ENCODE results near the gene SIRT5.
A peak's percentile ranks its signal among the peaks of the same experiment; 100 is the strongest.

SIRT5 gene

DNA sequence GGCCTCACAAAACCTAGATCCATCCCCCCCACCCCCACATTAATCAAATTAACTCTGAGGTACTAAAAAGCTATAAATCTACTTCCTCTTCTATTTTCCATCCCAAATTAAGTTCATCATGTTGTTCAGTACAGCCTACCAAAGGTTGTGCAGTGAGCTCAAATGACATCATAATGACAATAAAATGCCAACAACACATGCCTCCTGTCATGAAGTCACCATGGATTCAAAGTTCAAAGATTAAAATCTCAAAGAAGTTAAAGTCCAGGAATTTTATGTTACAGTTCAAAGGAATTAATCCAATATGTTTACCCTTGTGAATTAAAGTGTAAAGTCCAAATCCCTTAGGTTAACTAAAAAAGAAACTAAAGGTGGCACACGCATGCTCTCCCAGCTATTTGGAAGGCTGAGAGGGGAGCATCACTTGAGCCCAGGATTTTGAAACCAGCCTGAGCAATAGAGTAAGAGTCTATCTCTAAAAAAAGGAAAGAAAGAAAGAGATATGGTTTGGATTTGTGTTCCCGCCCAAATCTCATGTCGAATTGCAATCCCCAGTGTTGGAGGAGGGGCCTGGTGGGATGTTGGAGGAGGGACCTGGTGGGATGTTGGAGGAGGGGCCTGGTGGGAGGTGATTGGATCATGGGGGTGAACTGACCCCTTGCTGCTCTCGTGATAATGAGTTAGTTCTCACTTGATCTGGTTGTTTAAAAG is 25.7 kb upstream of the SIRT5 start:
- no peak for DNase-seq (ENCODE audit: low read depth, low spot score)
- TF ChIP-seq, protein P1, sequence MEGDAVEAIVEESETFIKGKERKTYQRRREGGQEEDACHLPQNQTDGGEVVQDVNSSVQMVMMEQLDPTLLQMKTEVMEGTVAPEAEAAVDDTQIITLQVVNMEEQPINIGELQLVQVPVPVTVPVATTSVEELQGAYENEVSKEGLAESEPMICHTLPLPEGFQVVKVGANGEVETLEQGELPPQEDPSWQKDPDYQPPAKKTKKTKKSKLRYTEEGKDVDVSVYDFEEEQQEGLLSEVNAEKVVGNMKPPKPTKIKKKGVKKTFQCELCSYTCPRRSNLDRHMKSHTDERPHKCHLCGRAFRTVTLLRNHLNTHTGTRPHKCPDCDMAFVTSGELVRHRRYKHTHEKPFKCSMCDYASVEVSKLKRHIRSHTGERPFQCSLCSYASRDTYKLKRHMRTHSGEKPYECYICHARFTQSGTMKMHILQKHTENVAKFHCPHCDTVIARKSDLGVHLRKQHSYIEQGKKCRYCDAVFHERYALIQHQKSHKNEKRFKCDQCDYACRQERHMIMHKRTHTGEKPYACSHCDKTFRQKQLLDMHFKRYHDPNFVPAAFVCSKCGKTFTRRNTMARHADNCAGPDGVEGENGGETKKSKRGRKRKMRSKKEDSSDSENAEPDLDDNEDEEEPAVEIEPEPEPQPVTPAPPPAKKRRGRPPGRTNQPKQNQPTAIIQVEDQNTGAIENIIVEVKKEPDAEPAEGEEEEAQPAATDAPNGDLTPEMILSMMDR (IDR thresholded peaks at IDR 0.05; ENCODE audit: low read depth, low read length), result no peak
- in situ Hi-C loops (cut with HindIII; ENCODE audit: low sequenced_read_pairs), result no loop called here
- H3K4me3 ChIP-seq (ENCODE audit: low read depth, low read length), result no peak overlapping the region

DNA sequence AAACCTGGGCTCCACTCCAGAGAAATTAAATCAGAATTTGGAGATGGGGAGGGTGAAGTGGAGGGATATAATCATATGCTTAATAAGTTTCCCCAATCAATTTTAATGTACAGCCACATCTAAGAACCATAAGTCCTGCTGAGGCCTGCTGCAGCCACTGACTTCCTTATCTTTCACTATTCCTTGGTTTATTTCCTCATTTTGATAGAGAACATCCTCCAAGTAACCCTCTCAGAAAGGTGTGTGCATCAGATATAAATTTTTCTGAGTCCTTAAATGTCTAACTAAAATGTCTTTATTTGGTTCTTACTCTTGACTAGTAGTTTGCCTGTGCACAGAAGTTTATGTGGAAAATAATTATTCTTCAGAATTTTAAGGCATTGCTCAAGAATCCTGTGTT is 23.7 kb upstream of the SIRT5 start:
- TF ChIP-seq, protein P1 (IDR thresholded peaks at IDR 0.05; ENCODE audit: low read depth, low read length), result no peak
- in situ Hi-C loops (cut with HindIII; ENCODE audit: low sequenced_read_pairs), result no loop called here

DNA sequence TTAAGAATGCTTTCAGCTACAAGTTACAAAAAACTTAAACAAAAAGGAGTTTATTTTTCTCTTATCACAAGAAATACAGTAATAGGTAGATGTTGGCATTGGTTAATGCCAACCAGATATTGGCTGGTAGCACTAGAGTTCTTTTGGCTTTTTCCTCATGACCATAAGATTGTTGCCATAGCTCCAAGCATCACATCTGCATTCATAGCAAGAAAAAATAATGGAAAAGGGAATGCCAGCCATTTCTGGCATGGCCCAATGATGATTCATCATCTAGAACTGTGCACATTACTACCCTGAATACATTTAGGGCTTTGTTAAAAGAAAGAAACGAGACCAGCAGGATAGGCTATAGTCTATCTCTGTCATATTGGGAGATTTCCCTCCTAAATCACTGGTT is 20.8 kb upstream of the SIRT5 start:
- TF ChIP-seq, protein P1 (IDR thresholded peaks at IDR 0.05; ENCODE audit: low read depth, low read length), result no peak
- in situ Hi-C loops (cut with HindIII; ENCODE audit: low sequenced_read_pairs), result no loop called here
- no peak for DNase-seq (ENCODE audit: low read depth, low spot score)
- H3K4me3 ChIP-seq (ENCODE audit: low read depth, low read length), result no peak overlapping the region

More for the DNA sequence above, 23.7 kb upstream of the SIRT5 start:
- no peak for DNase-seq (ENCODE audit: low read depth, low spot score)
- no peak overlapping the region for H3K4me3 ChIP-seq (ENCODE audit: low read depth, low read length)

DNA sequence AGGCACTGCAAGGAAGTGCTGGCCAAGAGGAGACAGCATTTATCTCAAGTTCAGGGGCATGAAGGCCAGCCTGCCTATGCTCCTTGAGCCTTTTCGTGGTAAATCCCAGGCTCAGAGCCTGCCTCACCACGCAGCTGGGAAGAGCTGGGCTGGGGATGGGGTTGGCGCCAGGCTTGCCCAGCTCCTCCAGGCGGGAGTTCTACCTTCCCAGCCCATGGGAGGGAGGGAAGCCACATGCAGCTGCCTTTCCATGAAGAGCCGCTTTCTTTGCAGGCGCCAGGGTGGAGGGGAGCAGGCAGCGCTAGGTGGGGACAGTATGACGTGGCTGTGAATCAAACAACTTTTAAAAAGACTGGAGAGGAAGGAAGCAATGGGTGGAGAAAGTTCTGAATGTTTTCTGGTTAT is 19.5 kb upstream of the SIRT5 start:
- no peak overlapping the region for H3K4me3 ChIP-seq (ENCODE audit: low read depth, low read length)
- TF ChIP-seq, protein P1 (IDR thresholded peaks at IDR 0.05; ENCODE audit: low read depth, low read length), result no peak
- peak; percentile 24 for DNase-seq (ENCODE audit: low read depth, low spot score)
- in situ Hi-C loops (cut with HindIII; ENCODE audit: low sequenced_read_pairs), result no loop called here

DNA sequence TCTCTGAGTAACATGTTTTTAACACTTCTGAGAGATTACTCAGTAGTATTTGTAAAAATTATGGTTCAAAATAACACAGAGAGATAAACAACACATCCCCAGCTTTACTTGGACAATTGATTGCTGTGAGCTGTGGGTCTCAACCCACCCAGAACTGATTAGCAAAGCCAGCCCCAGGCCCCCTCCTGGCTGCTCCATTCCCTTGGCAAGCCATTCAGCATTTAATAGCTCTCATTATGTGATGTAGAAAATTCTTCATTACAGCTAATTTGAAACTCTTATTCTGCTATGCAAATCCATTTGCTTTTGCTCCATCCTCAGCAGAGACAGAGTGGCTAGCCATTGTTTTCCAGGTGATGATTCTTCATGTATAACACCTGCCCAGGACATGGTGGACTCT is 16.6 kb upstream of the SIRT5 start:
- in situ Hi-C loops (cut with HindIII; ENCODE audit: low sequenced_read_pairs), result no loop called here
- no peak overlapping the region for H3K4me3 ChIP-seq (ENCODE audit: low read depth, low read length)
- no peak for DNase-seq (ENCODE audit: low read depth, low spot score)
- TF ChIP-seq, protein P1 (IDR thresholded peaks at IDR 0.05; ENCODE audit: low read depth, low read length), result no peak

DNA sequence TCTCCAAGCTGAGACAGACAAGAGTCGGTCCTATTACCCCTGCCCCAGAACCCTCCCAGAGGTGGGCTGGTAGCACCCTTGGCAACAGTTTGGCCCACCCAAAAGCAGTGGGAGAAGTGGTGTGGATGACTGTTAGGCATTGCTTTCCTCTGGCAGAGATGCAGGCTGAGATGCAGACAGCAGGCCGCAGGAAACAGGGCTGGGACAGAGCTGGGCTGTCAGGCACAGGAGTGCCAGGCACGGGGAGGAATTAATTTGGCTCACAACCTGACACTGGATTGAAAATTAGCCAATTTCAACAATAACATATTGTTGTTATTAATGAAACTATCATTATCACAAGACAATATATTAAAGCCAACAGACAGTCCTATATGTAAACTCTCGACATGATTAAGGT is 15.7 kb upstream of the SIRT5 start:
- no peak for DNase-seq (ENCODE audit: low read depth, low spot score)
- in situ Hi-C loops (cut with HindIII; ENCODE audit: low sequenced_read_pairs), result no loop called here
- TF ChIP-seq, protein P1 (IDR thresholded peaks at IDR 0.05; ENCODE audit: low read depth, low read length), result no peak
- H3K4me3 ChIP-seq (ENCODE audit: low read depth, low read length), result no peak overlapping the region

Measured in astrocyte of the spinal cord (primary cell).